Gastroesophageal sphincter (tissue), 4 donors: ENCODE measurements around the gene G6PD. TPM values are rescaled to one million over a fixed set of nuclear protein-coding genes. Genes with fewer than 3 reads are reported as not detected.

Source experiments
- ATAC-seq: fragments of 150-250 bp; one replicate; pipeline ENCODE4 v1.9.1; 2016; ENCODE audit warnings: mild to moderate bottlenecking, moderate library complexity
- H3K27ac ChIP-seq, 4 donors: fragments of 200-600 bp; sonication (generic) in 3 of 4; 1 replicate in 3 of 4; 2 replicates in 1 of 4; pipeline ENCODE4 v1.5.1; 2016 to 2019
- H3K27me3 ChIP-seq: fragments of 200-600 bp; sonication (generic); one replicate; pipeline ENCODE4 v1.5.1; 2019
- H3K36me3 ChIP-seq, 2 donors: fragments of 200-600 bp; sonication (generic); one replicate each; pipeline ENCODE4 v1.5.1; 2019; ENCODE audit warnings: control low read depth in 1 of 2
- H3K4me1 ChIP-seq, 3 donors: fragments of 200-600 bp; sonication (generic); 1 replicate in 2 of 3; 2 replicates in 1 of 3; pipeline ENCODE4 v1.5.1; 2016 to 2019; ENCODE audit warnings: control low read depth in 2 of 3
- H3K4me3 ChIP-seq, 2 donors: fragments of 200-600 bp; sonication (generic); one replicate each; pipeline ENCODE4 v1.5.1; 2019; ENCODE audit warnings: mild to moderate bottlenecking in 1 of 2, moderate library complexity in 1 of 2
- H3K9me3 ChIP-seq, 3 donors: fragments of 200-600 bp; sonication (generic); one replicate each; pipeline ENCODE4 v1.5.1; 2017 to 2019; ENCODE audit warnings: control low read depth in 2 of 3
- CTCF ChIP-seq, 4 experiments: fragments of 200-600 bp in 2 of 4; fragments of 450-650 bp in 2 of 4; sonication (generic) in 1 of 4; IDR thresholded peaks; one replicate each; pipeline ENCODE4 v1.5.1; 2017 to 2019; ENCODE audit warnings: antibody characterized with exemption in 4 of 4, mild to moderate bottlenecking in 2 of 4, moderate library complexity in 2 of 4
- EP300 ChIP-seq: sonication (generic); formaldehyde crosslinking; IDR thresholded peaks from one replicate; pipeline ENCODE4 v1.6.1; 2017; ENCODE audit warnings: antibody characterized with exemption, mild to moderate bottlenecking
- POLR2A ChIP-seq, 2 donors: fragments of 450-650 bp; IDR thresholded peaks; one replicate each; pipeline ENCODE4 v1.6.1; 2017; ENCODE audit warnings: antibody characterized with exemption in 2 of 2, mild to moderate bottlenecking in 2 of 2, moderate library complexity in 1 of 2
- POLR2AphosphoS5 ChIP-seq: sonication (generic); formaldehyde crosslinking; IDR thresholded peaks from one replicate; pipeline ENCODE4 v1.6.1; 2017; ENCODE audit warnings: antibody characterized with exemption
- WGBS, 2 donors: methylation state at CpG; one replicate each; pipeline ENCODE4 v1.1.5; 2018; ENCODE audit warnings: low coverage in 1 of 2; 5-methylcytosine and 5-hydroxymethylcytosine counted together
- total RNA-seq, 4 donors: library from RNA; depleted of rRNA; stranded (reverse); fragments of >200 nt; gene quantifications; one replicate each; pipeline ENCODE4 v1.1.0, GENCODE V29; 2016

G6PD gene
- total RNA-seq, 4 donors from 2014 or later: 15.9 to 26.0 (median 22.1) TPM

GRCh38 chrX:154489182-154489581 is 57.5 kb downstream of the G6PD start:
- Histone ChIP-seq H3K4me3 (peak overlapping the region in 1 of 2 donors; percentile 74), H3K9me3 (no peaks in the 10 kb centered on the region), H3K36me3 (peaks cover 0 to 25% of the 10 kb centered on the region in 2 donors), H3K27ac (peak overlapping the region in 3 of 4 donors; percentile 90 to 97 (median 95)), H3K27me3 (no peaks in the 10 kb centered on the region), H3K4me1 (peaks cover 0 to 52% (median 4%) of the 10 kb centered on the region in 3 donors)
- no peak for TF ChIP-seq POLR2A (IDR thresholded peaks at IDR 0.05)
- no peak for TF ChIP-seq EP300
- TF ChIP-seq POLR2AphosphoS5: no peak
- TF ChIP-seq CTCF (IDR thresholded peaks at IDR 0.05): no peak
- ATAC-seq: no peak
- 87% methylated on average over 4 of the region's 4 CpGs; no CpG with 5 or more reads in 1 of the 2 donors for WGBS, 2 donors

- Histone ChIP-seq H3K9me3 (no peaks in the 10 kb centered on the region), H3K4me3 (no peak overlapping the region), H3K4me1 (peaks cover 0 to 55% (median 4%) of the 10 kb centered on the region in 3 donors), H3K27me3 (no peaks in the 10 kb centered on the region), H3K27ac (peak overlapping the region in 2 of 4 donors; percentile 90 to 97), H3K36me3 (peaks cover 0 to 25% of the 10 kb centered on the region in 2 donors)
- 92% methylated on average over 6 of the region's 20 CpGs; no CpG with 5 or more reads in 1 of the 2 donors for WGBS, 2 donors
- no peak for TF ChIP-seq POLR2AphosphoS5
- no peak for TF ChIP-seq POLR2A (IDR thresholded peaks at IDR 0.05)
- TF ChIP-seq EP300: no peak
- no peak for TF ChIP-seq CTCF (IDR thresholded peaks at IDR 0.05)
- no peak for ATAC-seq
These were observed 58.1 kb downstream of the G6PD start for GRCh38 chrX:154488336-154489075.

- H3K9me3 ChIP-seq: no peaks in the 10 kb centered on the region
- ATAC-seq: no peak
- WGBS, 2 donors: 76 to 81% methylated on average over 3 to 6 of the region's 28 CpGs
- no peaks in the 10 kb centered on the region for H3K27me3 ChIP-seq
- peaks cover 0 to 55% (median 4%) of the 10 kb centered on the region in 3 donors for H3K4me1 ChIP-seq
- no peak for TF ChIP-seq POLR2A (IDR thresholded peaks at IDR 0.05)
- H3K36me3 ChIP-seq: peaks cover 0 to 25% of the 10 kb centered on the region in 2 donors
- H3K4me3 ChIP-seq: no peak overlapping the region
- peak overlapping the region in 3 of 4 donors; percentile 84 to 90 (median 90) for H3K27ac ChIP-seq
These were observed 58.9 kb downstream of the G6PD start for GRCh38 chrX:154487518-154488290.

DNA sequence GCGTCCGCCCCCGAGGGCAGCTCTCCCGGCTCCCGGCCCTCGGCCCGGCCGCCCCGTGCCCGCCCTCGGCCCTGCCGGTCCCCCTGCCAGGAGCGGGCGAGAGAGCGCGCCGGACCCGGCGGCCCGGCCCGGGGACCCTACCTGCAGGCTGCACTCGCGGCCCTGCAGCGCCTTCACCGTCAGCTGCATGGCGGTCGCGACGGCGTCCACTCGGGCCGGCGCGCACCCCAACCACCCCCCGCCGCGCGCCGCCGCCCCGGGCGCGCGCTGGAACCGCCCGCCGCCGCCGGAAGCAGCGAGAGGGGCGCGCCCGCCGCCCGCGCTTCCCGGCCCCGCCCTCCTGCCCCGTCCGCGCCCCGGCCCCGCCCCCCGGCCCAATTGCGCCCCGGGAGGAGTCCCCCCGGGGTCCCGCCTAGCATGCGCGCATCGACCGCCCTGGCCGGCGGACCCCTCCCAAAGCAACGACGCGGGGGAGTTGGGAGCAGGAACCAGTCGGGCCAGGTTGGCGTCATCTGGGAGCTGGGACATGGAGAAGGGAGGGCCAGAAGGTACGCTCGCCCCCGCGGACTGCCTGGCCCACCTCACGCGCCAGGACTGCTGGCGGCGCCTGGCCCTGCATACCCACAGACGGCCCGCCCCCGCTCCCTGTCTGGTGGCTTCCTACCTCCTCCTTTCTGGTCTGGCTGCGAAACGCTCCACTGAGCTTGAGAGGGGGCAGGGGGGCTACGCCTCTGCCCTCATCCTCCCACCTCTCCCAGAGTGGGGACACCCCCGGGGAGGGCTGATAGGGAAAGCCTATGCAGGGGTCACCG is 60.0 kb downstream of the G6PD start, which contains the start of gene UBL4A:
TSS of gene UBL4A (minus strand) at position 220 of the 812 bp plus-strand sequence. CDS start at position 189, 31 bp downstream.
- Histone ChIP-seq H3K36me3 (peaks cover 0 to 25% of the 10 kb centered on the region in 2 donors), H3K9me3 (no peaks in the 10 kb centered on the region), H3K27ac (peak within 1 kb of the TSS; percentile 84 to 90 (median 90)), H3K4me3 (peak within 1 kb of the TSS; percentile 73 to 93), H3K4me1 (peaks cover 0 to 55% (median 4%) of the 10 kb centered on the region in 3 donors), H3K27me3 (no peaks in the 10 kb centered on the region)
- TF ChIP-seq POLR2AphosphoS5 (peak; percentile 12), CTCF (IDR thresholded peaks at IDR 0.05) (no peak), POLR2A (IDR thresholded peaks at IDR 0.05) (peak; percentile 35 to 48), EP300 (no peak)
- 0% methylated on average over 2 of the region's 95 CpGs; no CpG with 5 or more reads in 1 of the 2 donors for WGBS, 2 donors
- ATAC-seq: peak; percentile 46
